ENCODE measurements around the gene SCAMP1.

SCAMP1 gene

DNA sequence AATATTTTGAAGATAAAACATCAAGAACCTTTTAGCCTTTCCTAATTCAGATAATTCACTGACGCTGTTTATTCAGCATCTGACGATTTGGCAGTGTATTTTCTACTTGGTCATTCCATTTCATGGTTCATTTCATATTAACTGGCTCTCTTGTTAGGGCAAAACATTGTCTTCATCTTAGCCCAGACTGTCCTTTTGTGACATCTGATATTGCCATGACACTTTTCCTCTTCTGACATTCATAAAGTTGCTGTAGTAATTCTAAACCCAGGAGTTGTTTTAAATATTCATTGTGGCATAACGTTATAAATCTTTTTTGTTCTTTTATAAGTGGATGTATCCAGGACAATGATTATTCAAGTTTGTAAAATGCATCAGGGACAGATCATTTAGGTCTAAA lies 1.8 kb downstream of the SCAMP1 start:
- in situ Hi-C loops (cut with HindIII; ENCODE audit: low pct_ligation_motif_present, low sequenced_read_pairs): no loop called here
- no peaks in the 10 kb centered on the region for H3K36me3 ChIP-seq (replicated peaks)

DNA sequence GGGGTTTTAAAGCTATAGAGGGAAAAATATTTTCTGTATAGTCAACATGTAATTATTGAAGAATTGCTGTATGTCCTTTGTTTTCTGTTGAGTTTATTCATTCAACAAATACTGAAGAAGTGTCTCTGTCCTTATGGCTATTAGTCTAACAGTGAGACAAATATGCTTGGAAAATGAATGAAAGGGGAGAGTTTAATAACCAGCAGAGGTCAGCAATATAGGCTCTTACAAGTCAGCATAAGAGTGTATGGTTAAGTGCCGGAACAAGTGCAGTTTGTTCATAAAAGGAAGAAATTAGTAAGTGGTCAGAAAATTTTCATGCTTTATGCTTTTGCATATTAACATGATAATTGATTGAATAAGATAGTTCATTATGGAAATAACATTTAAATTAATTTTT lies 3.6 kb downstream of the SCAMP1 start:
- Histone ChIP-seq H3K4me3 (ENCODE audit: low read depth, low read length) (no peak overlapping the region), H3K27me3 (replicated peaks) (no peaks in the 10 kb centered on the region), H3K27ac (no peak overlapping the region), H3K36me3 (replicated peaks) (no peaks in the 10 kb centered on the region)
- in situ Hi-C loops (cut with HindIII; ENCODE audit: low pct_ligation_motif_present, low sequenced_read_pairs): no loop called here
- TF ChIP-seq, protein P1, sequence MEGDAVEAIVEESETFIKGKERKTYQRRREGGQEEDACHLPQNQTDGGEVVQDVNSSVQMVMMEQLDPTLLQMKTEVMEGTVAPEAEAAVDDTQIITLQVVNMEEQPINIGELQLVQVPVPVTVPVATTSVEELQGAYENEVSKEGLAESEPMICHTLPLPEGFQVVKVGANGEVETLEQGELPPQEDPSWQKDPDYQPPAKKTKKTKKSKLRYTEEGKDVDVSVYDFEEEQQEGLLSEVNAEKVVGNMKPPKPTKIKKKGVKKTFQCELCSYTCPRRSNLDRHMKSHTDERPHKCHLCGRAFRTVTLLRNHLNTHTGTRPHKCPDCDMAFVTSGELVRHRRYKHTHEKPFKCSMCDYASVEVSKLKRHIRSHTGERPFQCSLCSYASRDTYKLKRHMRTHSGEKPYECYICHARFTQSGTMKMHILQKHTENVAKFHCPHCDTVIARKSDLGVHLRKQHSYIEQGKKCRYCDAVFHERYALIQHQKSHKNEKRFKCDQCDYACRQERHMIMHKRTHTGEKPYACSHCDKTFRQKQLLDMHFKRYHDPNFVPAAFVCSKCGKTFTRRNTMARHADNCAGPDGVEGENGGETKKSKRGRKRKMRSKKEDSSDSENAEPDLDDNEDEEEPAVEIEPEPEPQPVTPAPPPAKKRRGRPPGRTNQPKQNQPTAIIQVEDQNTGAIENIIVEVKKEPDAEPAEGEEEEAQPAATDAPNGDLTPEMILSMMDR (IDR thresholded peaks at IDR 0.05; ENCODE audit: low read depth, low read length, missing control alignments): no peak
- no peak for DNase-seq

More for the DNA sequence above, 1.8 kb downstream of the SCAMP1 start:
- TF ChIP-seq, protein P1 (IDR thresholded peaks at IDR 0.05; ENCODE audit: low read depth, low read length, missing control alignments): no peak
- Histone ChIP-seq H3K27ac (no peak overlapping the region), H3K4me3 (ENCODE audit: low read depth, low read length) (no peak overlapping the region), H3K27me3 (replicated peaks) (no peaks in the 10 kb centered on the region)
- DNase-seq: no peak

- H3K27ac ChIP-seq: no peak overlapping the region
- in situ Hi-C loops (cut with HindIII; ENCODE audit: low pct_ligation_motif_present, low sequenced_read_pairs): no loop called here
- no peaks in the 10 kb centered on the region for H3K36me3 ChIP-seq (replicated peaks)
- DNase-seq: no peak
- TF ChIP-seq, protein P1 (IDR thresholded peaks at IDR 0.05; ENCODE audit: low read depth, low read length, missing control alignments): peak; percentile 33
- no peak overlapping the region for H3K4me3 ChIP-seq (ENCODE audit: low read depth, low read length)
- no peaks in the 10 kb centered on the region for H3K27me3 ChIP-seq (replicated peaks)
These were observed 7.0 kb downstream of the SCAMP1 start for GRCh38 chr5:78367318-78367991.

DNA sequence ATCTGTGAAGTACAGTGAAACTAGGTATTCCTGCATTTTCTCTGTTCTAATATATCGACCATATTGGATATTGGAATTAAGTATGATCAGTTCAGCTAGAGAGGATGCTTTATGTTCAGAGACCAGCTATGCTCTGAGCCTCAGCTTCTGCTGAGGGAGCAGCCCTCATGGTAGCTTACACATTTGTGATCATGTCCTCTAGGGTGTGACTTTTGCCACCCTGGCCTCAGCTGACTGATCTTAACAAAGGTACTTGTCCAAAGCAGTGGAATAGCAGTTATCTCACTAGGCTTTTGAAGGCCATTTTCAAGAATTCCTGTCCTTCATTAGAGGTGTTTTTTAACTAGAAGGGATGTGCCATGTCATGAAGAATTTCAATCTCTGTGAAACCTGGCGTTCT lies 9.3 kb downstream of the SCAMP1 start:
- H3K4me3 ChIP-seq (ENCODE audit: low read depth, low read length): no peak overlapping the region
- in situ Hi-C loops (cut with HindIII; ENCODE audit: low pct_ligation_motif_present, low sequenced_read_pairs): no loop called here
- H3K27ac ChIP-seq: no peak overlapping the region
- H3K27me3 ChIP-seq (replicated peaks): no peaks in the 10 kb centered on the region
- H3K36me3 ChIP-seq (replicated peaks): no peaks in the 10 kb centered on the region
- TF ChIP-seq, protein P1 (IDR thresholded peaks at IDR 0.05; ENCODE audit: low read depth, low read length, missing control alignments): no peak
- DNase-seq: no peak

DNA sequence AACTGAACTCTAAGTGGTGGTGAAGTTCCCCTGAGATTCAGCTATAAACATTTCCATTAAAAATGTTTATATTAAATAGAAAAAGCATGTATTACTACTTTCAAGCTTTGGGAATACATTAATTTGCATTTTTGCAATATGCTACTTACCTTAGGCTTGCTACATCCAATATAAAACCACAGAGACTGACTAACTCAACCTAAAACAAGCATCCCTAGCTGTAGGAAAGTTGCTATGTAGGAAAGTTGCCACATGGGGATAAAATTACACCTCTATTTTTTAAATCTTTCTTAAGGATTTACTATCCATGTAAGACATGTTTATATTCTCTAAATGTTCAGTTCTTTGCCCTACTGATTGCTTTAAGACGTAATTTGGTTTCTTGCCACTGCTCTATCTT lies 12.8 kb downstream of the SCAMP1 start:
- TF ChIP-seq, protein P1 (IDR thresholded peaks at IDR 0.05; ENCODE audit: low read depth, low read length, missing control alignments): no peak
- no peaks in the 10 kb centered on the region for H3K27me3 ChIP-seq (replicated peaks)
- no peaks in the 10 kb centered on the region for H3K36me3 ChIP-seq (replicated peaks)
- no peak overlapping the region for H3K27ac ChIP-seq
- no peak overlapping the region for H3K4me3 ChIP-seq (ENCODE audit: low read depth, low read length)
- DNase-seq: no peak
- in situ Hi-C loops (cut with HindIII; ENCODE audit: low pct_ligation_motif_present, low sequenced_read_pairs): no loop called here

- in situ Hi-C loops (cut with HindIII; ENCODE audit: low pct_ligation_motif_present, low sequenced_read_pairs): no loop called here
- H3K36me3 ChIP-seq (replicated peaks): no peaks in the 10 kb centered on the region
- no peak for DNase-seq
- no peak overlapping the region for H3K27ac ChIP-seq
- TF ChIP-seq, protein P1 (IDR thresholded peaks at IDR 0.05; ENCODE audit: low read depth, low read length, missing control alignments): no peak
- no peaks in the 10 kb centered on the region for H3K27me3 ChIP-seq (replicated peaks)
- no peak overlapping the region for H3K4me3 ChIP-seq (ENCODE audit: low read depth, low read length)
These were observed 15.9 kb downstream of the SCAMP1 start for GRCh38 chr5:78376315-78376714.
